Measurements from ENCODE around the gene KRT35. TPM values are rescaled to one million over a fixed set of nuclear protein-coding genes. Genes with fewer than 3 reads are reported as not detected.

The KRT35 gene
- total RNA-seq, 2 experiments from 2014 or later: not detected

- Mint-ChIP-seq H3K4me1 (peaks cover 10% of the 10 kb centered on the region), H3K4me3 (no peak overlapping the region), H3K27me3 (no peaks in the 10 kb centered on the region), H3K36me3 (ENCODE audit: low read depth) (no peaks in the 10 kb centered on the region), H3K27ac (peak overlapping the region; percentile 10), H3K9me3 (ENCODE audit: low read depth) (no peaks in the 10 kb centered on the region)
- ChIA-PET POLR2A (interaction anchor here (0.6 kb wide), 1 partner anchor 58 kb away, joined by 3 read pairs; no protein-coding TSS in a partner anchor), CTCF (interaction anchor here (0.5 to 1.6 kb wide), 8 partner anchors 12 to 722 kb away, joined by 3 to 9 read pairs (median 3); no protein-coding TSS in a partner anchor)
- ATAC-seq (peak; percentile 100), DNase-seq (peak; percentile 87)
- intact Hi-C loops (cut with DNase I, micrococcal nuclease): loop anchor here (1.0 to 5.0 kb wide), 5 partner anchors 52 to 590 kb away; no protein-coding TSS in a partner anchor
These were observed 16.0 kb upstream of the KRT35 start for GRCh38 chr17:41496803-41497484.

- Mint-ChIP-seq H3K36me3 (ENCODE audit: low read depth) (no peaks in the 10 kb centered on the region), H3K9me3 (ENCODE audit: low read depth) (no peaks in the 10 kb centered on the region), H3K27me3 (no peaks in the 10 kb centered on the region), H3K4me3 (no peak overlapping the region), H3K27ac (no peak overlapping the region), H3K4me1 (peaks cover 13% of the 10 kb centered on the region)
- ChIA-PET CTCF (interaction anchor here (0.5 to 1.1 kb wide), 4 partner anchors 19 to 166 kb away, joined by 3 to 4 read pairs (median 3); no protein-coding TSS in a partner anchor), POLR2A (no interaction called here)
- no peak for ATAC-seq
- intact Hi-C loops (cut with DNase I, micrococcal nuclease): no loop called here
- DNase-seq: no peak
These were observed 13.6 kb upstream of the KRT35 start for GRCh38 chr17:41494524-41494923.

- Mint-ChIP-seq H3K27ac (no peak overlapping the region), H3K4me1 (peaks cover 13% of the 10 kb centered on the region), H3K36me3 (ENCODE audit: low read depth) (no peaks in the 10 kb centered on the region), H3K9me3 (ENCODE audit: low read depth) (no peaks in the 10 kb centered on the region), H3K27me3 (no peaks in the 10 kb centered on the region), H3K4me3 (no peak overlapping the region)
- no peak for ATAC-seq
- intact Hi-C loops (cut with DNase I, micrococcal nuclease): no loop called here
- POLR2A ChIA-PET: no interaction called here
- DNase-seq: no peak
- CTCF ChIA-PET: interaction anchor here (0.7 to 1.0 kb wide), 3 partner anchors 57 to 206 kb away, joined by 3 to 4 read pairs (median 3); no protein-coding TSS in a partner anchor
These were observed 11.8 kb upstream of the KRT35 start for GRCh38 chr17:41492771-41493170.

- Mint-ChIP-seq H3K27ac (no peak overlapping the region), H3K4me1 (peaks cover 13% of the 10 kb centered on the region), H3K9me3 (ENCODE audit: low read depth) (no peaks in the 10 kb centered on the region), H3K4me3 (no peak overlapping the region), H3K36me3 (ENCODE audit: low read depth) (no peaks in the 10 kb centered on the region), H3K27me3 (no peaks in the 10 kb centered on the region)
- ATAC-seq: no peak
- no peak for DNase-seq
- intact Hi-C loops (cut with DNase I, micrococcal nuclease): no loop called here
- CTCF ChIA-PET: interaction anchor here (0.7 to 1.0 kb wide), 3 partner anchors 57 to 205 kb away, joined by 3 to 4 read pairs (median 3); no protein-coding TSS in a partner anchor
- POLR2A ChIA-PET: no interaction called here
These were observed 11.4 kb upstream of the KRT35 start for GRCh38 chr17:41492351-41492750.

GRCh38 chr17:41491476-41491875 lies 10.5 kb upstream of the KRT35 start:
- no peaks in the 10 kb centered on the region for H3K36me3 Mint-ChIP-seq (ENCODE audit: low read depth)
- peaks cover 8% of the 10 kb centered on the region for H3K4me1 Mint-ChIP-seq
- DNase-seq (no peak), ATAC-seq (no peak)
- H3K27ac Mint-ChIP-seq: no peak overlapping the region
- H3K9me3 Mint-ChIP-seq (ENCODE audit: low read depth): no peaks in the 10 kb centered on the region
- POLR2A ChIA-PET: no interaction called here
- intact Hi-C loops (cut with DNase I, micrococcal nuclease): no loop called here
- H3K4me3 Mint-ChIP-seq: no peak overlapping the region
- H3K27me3 Mint-ChIP-seq: no peaks in the 10 kb centered on the region
- CTCF ChIA-PET: interaction anchor here (1.5 kb wide), 1 partner anchor 58 kb away, joined by 4 read pairs; no protein-coding TSS in a partner anchor

- no peak overlapping the region for H3K27ac Mint-ChIP-seq
- ATAC-seq: no peak
- no peak for DNase-seq
- intact Hi-C loops (cut with DNase I, micrococcal nuclease): no loop called here
- ChIA-PET POLR2A (no interaction called here), CTCF (interaction anchor here (0.6 to 1.5 kb wide), 6 partner anchors 11 to 1177 kb away, joined by 3 to 4 read pairs (median 3); no protein-coding TSS in a partner anchor)
- H3K4me3 Mint-ChIP-seq: no peak overlapping the region
- no peaks in the 10 kb centered on the region for H3K36me3 Mint-ChIP-seq (ENCODE audit: low read depth)
- peaks cover 8% of the 10 kb centered on the region for H3K4me1 Mint-ChIP-seq
- no peaks in the 10 kb centered on the region for H3K27me3 Mint-ChIP-seq
- H3K9me3 Mint-ChIP-seq (ENCODE audit: low read depth): no peaks in the 10 kb centered on the region
These were observed 9.3 kb upstream of the KRT35 start for GRCh38 chr17:41490000-41490990.

- Mint-ChIP-seq H3K36me3 (ENCODE audit: low read depth) (no peaks in the 10 kb centered on the region), H3K27ac (no peak within 1 kb of the TSS), H3K27me3 (no peaks in the 10 kb centered on the region), H3K4me1 (peaks cover 8% of the 10 kb centered on the region), H3K4me3 (no peak within 1 kb of the TSS), H3K9me3 (ENCODE audit: low read depth) (no peaks in the 10 kb centered on the region)
- ATAC-seq (no peak), DNase-seq (no peak)
- CTCF ChIA-PET: interaction anchor here (0.6 to 0.7 kb wide), 3 partner anchors 20 to 1177 kb away, joined by 3 read pairs; no protein-coding TSS in a partner anchor
- POLR2A ChIA-PET: no interaction called here
- intact Hi-C loops (cut with DNase I, micrococcal nuclease): no loop called here
These were observed 8.6 kb upstream of the KRT35 start, which contains the start of gene KRT36 for GRCh38 chr17:41489531-41489930. Gene KRT36 (minus strand): TSS chr17:41489910. CDS start chr17:41489864, 46 bp downstream.

GRCh38 chr17:41486809-41487530 lies 6.0 kb upstream of the KRT35 start:
- CTCF ChIA-PET: interaction anchor here (0.6 to 1.6 kb wide), 3 partner anchors 8 to 711 kb away, joined by 3 to 6 read pairs (median 4); no protein-coding TSS in a partner anchor
- intact Hi-C loops (cut with DNase I, micrococcal nuclease): loop anchor here in 1 of 2 experiments (1.0 to 2.0 kb wide), 3 partner anchors 61 to 175 kb away; no protein-coding TSS in a partner anchor
- POLR2A ChIA-PET: interaction anchor here (0.6 kb wide), 1 partner anchor 365 kb away, joined by 4 read pairs; no protein-coding TSS in a partner anchor
- no peaks in the 10 kb centered on the region for H3K27me3 Mint-ChIP-seq
- no peak overlapping the region for H3K4me3 Mint-ChIP-seq
- H3K36me3 Mint-ChIP-seq (ENCODE audit: low read depth): no peaks in the 10 kb centered on the region
- H3K4me1 Mint-ChIP-seq: peaks cover 8% of the 10 kb centered on the region
- no peaks in the 10 kb centered on the region for H3K9me3 Mint-ChIP-seq (ENCODE audit: low read depth)
- ATAC-seq: peak; percentile 44
- DNase-seq: peak; percentile 73
- no peak overlapping the region for H3K27ac Mint-ChIP-seq

GRCh38 chr17:41486316-41486715 lies 5.4 kb upstream of the KRT35 start:
- no peak overlapping the region for H3K4me3 Mint-ChIP-seq
- ATAC-seq (no peak), DNase-seq (no peak)
- no peaks in the 10 kb centered on the region for H3K9me3 Mint-ChIP-seq (ENCODE audit: low read depth)
- H3K27me3 Mint-ChIP-seq: no peaks in the 10 kb centered on the region
- peaks cover 8% of the 10 kb centered on the region for H3K4me1 Mint-ChIP-seq
- intact Hi-C loops (cut with DNase I, micrococcal nuclease): loop anchor here in 1 of 2 experiments (1.0 to 2.0 kb wide), 2 partner anchors 62 to 162 kb away; no protein-coding TSS in a partner anchor
- ChIA-PET POLR2A (no interaction called here), CTCF (interaction anchor here (0.6 to 1.6 kb wide), 3 partner anchors 9 to 279 kb away, joined by 3 to 6 read pairs (median 4); no protein-coding TSS in a partner anchor)
- H3K36me3 Mint-ChIP-seq (ENCODE audit: low read depth): no peaks in the 10 kb centered on the region
- H3K27ac Mint-ChIP-seq: no peak overlapping the region

Data from activated CD4-positive, alpha-beta T cell treated with anti-CD3 and anti-CD28 coated beads for 36 hours (primary cell).